Right renal cortex interstitium (tissue), 3 donors: ENCODE data around the gene KIAA1671. TPM values are rescaled to one million over a fixed set of nuclear protein-coding genes. Genes with fewer than 3 reads are reported as not detected.
"Not testable (repeated sequence)": the region's sequence is repeated elsewhere in the genome, so short reads cannot be mapped to it uniquely, and the experiment has no call there.

ENCODE experiments used
- DNase-seq, 3 donors: peaks; one replicate each; pipeline ENCODE4 v3.0.0-alpha.2; 2013; ENCODE audit warnings: low read depth in 3 of 3, low spot score in 2 of 3
- polyA plus RNA-seq, 3 donors: library from polyadenylated mRNA; unstranded; fragments of 120-200 nt; gene quantifications; one replicate each; pipeline ENCODE4 v1.2.1, GENCODE V29; 2013; ENCODE audit not compliant: insufficient read length in 3 of 3

The KIAA1671 gene
- polyA plus RNA-seq, 3 donors = 24.1 to 25.4 (median 24.8) TPM

DNA sequence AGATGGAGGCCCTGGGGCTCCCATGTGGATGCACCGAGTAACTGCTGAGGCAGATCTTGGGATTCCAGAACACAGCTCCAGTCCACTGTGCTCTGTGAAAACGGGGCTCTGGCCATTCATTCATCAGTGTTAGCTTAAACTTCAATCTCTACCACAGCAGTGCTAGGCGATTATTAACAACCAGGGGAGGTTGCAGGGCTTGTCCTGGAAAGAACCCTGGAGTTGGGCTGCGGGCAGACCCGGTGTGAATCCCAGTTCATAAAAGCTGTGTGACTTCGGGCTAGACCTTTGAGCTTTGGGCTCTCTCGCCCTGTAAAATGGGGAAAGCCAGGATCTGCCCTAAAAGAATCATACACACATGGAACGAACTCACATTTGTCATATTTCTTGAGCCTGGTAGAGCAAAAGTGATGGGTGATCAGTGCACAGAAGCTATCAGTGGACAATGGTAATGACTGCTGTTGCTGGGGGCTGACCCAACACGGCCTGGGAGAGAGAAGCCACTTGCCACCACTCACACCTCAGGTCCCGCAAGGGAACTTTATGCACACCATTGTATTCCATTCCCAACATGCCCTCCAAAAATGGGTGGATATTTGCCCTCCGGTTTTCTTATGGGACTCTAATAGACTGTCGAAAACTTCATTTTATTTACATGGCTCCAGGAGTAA is 231.6 kb downstream of the KIAA1671 start:
- DNase-seq = no peak

DNA sequence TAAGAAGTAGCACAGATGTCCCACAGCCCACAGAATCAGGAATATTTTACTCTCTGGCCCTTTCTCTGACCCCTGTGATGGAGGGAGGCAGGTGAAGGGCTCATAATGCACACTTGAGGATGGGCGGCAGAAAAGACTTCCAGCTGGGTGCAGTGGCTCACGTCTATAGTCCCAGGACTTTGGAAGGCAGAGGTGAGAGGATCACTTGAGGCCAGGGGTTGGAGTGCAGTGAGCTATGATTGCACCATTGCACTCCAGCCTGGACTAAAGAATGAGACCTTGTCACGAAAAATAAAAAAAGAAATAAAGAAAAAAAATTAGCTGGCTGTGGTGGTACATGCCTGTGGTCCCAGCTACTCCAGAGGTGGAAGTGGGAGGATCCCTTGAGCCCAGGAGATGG is 233.6 kb downstream of the KIAA1671 start:
- no peak for DNase-seq

DNA sequence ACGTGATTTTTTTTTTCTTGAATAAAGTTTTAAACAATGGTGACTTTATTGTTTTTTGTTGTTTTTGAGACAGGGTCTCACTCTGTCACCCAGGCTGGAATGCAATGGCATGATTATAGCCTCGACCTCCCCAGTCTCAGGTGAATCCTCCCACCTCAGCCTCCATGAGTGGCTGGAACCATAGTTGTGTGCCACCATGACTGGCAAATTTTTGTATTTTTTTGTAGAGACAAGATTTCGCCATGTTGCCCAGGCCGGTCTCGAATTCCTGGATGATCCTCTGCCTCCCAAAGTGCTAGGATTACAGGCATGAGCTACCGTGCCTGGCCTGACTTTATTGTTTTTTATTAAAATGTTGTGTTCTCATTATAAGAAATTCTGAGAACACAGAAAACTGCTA is 235.0 kb downstream of the KIAA1671 start:
- no peak for DNase-seq

DNA sequence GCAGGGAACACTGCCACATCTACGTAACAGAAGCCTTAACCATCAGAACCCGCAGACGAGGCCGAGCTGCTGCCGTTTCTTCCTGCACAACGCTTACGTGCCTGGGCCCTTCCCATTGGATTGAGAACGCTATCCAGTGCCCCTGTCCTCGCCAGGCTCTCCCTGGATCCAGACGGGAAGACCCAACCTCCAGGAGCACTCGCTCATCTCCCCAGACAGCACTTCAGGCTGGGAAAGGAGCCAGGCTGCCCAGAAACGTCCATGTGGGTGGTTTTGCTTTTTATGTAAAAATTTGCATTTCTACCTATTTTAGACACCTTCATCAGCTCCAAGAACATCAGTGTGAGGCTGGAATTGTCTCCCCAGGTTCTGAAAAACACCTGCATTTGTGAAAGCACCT is 239.9 kb downstream of the KIAA1671 start:
- no peak for DNase-seq

DNA sequence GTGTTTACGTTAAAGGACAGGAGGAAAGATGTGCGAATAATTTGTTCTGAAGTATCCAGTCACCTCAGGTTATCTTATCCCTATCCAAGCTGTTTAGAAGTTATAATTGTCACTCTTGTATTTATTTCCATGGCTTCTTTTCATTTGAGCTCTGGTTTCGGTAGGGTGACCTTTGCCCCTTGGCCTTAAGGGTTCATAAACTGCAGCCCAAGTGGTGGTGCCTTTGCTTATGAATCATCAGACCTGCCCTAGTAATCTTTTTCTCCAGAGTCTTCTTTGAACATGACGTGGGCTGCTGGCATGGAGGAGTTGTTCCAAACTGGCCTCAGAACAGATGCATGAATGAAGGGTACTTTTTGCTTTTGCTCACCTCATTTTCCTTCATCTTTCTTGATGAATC is 240.6 kb downstream of the KIAA1671 start:
- no peak for DNase-seq

DNA sequence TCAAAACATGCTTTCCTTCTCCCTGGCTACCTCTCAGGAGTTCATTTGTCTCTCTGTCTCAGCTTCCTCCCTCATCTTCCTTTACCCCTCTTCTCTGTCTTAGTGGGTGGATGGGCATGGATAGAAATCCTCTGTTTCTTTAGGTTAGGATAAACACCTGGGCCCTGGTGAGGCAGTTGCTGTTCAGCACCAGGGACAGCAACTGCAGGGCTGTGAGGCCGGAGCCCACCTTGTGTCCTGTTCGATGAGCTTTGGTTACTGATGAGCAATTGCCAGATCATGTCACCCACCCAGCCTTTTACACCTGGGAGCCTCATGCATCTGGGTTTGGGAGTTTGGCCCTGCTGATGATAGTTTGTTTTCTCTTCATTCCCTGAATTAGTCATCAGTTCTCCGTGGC is 241.0 kb downstream of the KIAA1671 start:
- no peak for DNase-seq

DNA sequence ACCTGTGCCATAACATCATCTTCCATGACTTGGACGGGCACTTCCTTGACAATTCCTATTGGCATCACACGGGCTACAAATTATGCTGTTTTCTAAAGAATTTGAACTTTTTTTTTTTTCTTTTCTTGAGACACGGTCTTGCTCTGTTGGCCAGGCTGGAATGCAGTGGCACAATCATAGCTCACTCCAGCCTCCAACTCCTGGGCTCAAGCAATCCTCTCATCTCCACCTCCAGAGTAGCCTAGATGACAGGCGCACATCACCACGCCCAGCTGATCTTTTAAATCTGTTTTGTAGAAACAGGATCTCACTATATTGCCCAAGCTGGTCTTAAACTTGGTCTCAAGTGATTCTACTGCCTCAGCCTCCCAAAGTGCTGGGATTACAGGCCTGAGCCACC is 243.8 kb downstream of the KIAA1671 start:
- no peak for DNase-seq

DNA sequence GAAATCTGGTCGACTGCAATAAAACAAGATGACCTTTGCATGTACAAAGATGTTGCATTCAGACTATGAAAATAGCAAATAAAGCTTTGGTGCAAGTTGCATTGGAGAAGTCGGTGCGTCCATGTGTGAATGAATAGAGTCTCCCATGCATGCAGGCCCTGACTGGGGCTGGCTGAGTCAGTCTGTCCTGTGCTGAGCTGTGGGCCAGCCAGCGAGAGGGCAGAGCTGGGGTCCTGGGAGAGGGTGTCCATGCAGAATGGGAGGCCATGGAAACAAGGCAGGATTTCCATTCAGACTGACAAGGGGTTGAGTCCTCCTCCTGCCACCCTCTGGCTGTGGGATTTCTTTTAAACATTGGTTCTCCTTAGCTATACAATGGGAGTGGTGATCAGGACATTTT is 244.8 kb downstream of the KIAA1671 start:
- DNase-seq = no peak

DNA sequence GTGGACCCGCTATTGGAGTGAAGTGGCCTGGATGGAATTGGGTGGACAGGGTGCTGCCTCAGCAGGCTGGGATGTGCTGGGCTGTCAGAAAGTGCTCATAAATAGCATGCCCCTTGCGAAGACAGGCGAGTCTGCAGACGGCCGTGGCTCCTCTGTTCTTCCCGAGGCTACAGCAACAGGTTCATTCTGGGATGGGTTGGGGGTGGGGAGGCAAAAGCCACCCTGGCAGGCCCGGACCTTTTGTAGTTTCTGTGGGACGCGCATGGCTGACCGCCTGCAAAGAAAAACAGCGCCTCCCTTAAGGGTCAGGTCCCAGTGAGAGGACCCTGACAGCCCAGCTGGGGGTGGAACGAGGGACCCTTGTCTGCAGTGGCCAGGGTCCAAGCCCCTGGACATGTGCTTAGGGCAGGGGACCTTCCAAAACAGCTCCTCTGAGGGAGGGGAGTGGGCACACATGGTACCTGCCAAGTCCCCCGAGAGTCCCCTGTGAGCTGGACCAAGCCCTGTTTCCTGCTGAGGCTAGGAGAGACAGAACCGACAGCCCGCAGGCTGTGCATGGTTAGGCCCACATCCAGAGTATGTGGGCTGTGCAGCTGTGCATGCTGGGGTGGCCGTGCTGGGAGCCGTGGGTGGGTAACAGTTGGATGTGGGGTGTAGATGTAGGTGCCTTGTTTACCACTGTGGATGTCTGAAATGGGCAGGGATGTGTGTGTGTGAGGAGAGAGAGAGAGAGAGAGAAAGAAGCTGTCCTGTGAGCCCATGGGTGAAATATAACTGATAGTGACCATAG is 247.4 kb downstream of the KIAA1671 start, which contains the start of gene CRYBB3:
Gene CRYBB3, plus strand, starts transcription at position 128 of the 790 bp plus-strand sequence. CDS start 1,539 bp downstream, outside the sequence.
- peak in 1 of 3 donors; percentile 38 for DNase-seq

DNA sequence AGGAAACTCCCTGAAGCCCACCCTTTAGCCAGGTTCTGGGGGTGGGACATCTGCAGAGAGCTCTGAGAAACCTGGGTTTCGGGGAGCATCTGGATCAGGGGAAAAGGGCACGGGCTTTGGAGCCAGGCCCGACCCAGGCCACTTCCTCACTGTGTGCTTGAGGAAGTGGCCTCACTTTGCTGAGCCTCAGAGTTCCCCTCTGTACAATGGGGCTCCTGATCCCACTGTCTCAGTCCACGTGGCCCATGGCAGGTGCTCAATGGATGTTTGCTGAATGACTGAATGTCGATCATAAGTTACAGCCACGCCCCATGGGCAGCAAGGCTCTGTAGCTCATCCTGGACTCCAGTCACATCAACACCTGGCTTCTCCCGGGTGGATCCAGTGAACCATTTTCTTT is 248.5 kb downstream of the KIAA1671 start:
- DNase-seq = no peak

DNA sequence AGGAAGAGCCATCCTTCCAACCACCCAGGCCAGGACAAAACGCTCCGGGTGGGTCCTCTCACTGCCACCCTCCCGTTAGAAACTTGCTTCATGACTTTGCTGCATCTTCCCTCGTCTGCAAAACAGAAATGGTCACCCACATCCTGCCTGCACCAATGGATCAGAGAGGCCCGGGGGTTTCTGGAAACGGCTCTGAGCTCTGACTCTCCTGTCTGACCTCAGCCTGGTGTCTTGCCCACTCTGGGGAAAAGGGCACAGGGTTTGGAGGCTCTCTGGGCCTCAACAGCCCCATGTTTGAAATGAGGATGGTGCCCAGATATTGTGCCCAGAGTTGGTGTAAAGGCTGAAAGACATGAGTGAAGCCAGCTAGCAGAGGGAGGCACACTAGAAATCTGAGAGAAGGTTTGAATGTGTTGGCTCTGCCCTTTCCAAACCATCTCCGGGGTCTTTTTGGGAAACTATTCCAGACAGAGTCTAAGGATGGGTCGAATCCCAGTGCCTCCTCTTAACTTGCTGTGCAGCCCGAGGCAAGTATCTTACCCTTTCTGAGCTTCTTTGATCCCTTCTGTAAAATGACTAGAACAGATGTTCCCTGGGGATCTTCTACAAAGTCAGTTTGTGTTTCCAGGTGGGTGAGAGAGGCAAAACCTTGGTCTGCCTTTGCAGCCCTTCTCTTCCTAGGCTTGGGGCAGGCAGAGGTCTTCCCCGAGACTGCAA is 249.2 kb downstream of the KIAA1671 start:
- DNase-seq = no peak

DNA sequence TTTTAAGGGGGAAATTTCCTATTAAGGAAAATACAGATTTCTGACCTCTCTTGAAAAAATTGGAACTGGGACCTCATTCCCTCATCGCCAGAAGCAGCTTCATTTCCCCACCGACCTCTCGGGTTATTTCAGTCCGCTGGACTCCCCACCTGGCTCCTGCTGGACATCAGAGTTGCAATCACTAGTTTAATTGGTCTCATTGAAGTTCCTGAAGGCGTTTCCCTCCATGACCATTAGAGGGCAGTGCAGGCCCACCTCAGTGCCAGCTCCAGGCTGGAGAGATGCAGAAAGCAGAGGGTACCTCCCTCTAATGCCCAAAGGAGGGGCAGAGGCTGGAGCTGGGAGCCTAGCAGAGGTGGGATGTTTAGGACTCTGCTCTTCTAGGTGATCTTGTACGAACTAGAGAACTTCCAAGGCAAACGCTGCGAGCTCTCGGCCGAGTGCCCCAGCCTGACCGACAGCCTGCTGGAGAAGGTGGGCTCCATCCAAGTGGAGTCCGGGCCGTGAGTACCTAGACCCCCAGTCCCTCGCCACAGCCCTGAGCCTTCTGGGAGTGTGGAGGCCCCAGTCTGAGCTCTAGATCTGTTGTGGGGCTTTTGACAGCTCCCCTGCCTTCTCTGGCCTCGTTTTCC is 249.9 kb downstream of the KIAA1671 start:
- peak in 1 of 3 donors; percentile 55 for DNase-seq

DNA sequence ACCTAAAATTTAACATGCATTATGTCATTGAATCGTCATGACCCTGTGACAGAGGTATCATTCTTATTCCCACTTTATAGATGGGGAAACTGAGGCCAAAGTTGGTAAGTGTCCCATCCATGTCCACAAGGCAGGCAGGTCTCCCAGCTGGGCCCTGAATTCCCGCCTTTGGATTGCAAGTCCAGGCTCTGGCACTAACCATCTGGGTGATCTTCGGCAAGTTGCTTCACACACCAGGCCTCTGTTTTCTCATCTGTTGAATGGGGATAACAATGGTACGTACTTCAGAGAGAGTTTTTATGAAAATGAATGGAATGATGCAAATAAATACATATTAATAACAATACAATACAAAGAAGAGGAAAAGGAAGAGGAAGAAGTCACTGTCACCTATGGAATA is 250.6 kb downstream of the KIAA1671 start:
- DNase-seq = no peak

DNA sequence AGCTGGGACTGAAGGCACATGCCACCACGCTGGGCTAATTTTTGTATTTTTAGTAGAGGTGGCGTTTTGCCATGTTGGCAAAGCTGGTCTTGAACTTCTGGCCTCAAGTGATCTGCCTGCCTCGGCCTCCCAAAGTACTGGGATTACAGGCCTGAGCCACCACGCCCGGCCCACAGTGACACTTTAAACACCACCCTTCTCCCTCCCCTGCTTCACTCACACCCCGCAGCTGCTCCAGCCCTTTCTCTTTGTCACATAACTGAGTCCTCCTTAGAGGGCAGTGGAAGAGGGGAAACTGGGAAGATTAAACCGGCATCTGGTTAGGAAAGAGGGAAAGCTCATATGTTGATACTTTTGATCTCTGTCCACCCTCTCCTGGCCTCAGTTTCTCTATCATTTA is 252.0 kb downstream of the KIAA1671 start:
- not testable (repeated sequence) for DNase-seq

DNA sequence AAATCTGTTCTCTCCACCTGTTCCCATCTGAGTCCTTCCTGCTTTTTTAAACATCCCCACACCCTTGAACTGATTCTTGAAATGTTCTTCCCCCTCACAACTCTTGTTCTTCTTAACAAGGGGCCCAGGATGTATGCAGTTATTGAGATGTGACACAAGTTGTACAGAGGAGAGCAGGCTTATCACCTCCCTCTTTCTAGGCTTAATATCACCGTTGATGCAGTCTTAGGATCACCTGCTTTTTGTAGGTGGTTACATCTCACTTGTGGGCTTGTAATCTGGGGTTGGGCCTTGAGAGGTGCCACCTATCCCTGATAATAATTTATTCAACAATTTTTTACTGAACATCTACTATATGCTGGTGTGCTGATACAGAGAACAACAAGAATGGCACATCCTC is 253.3 kb downstream of the KIAA1671 start:
- no peak for DNase-seq

DNA sequence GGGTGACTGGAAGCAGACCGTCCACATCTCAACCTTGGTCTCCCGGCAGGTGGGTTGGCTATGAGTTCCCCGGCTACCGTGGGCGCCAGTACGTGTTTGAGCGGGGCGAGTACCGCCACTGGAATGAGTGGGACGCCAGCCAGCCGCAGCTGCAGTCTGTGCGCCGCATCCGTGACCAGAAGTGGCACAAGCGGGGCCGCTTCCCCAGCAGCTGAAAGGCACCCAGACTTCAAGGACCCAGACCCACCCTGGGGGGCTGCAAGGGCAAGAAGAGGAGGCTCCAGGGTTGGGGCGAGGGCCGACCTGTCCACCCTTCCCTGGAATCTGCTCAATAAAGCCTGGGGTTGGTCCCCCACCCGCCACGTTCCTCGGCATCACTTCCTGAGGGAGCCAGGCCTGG is 254.5 kb downstream of the KIAA1671 start:
- DNase-seq = no peak

DNA sequence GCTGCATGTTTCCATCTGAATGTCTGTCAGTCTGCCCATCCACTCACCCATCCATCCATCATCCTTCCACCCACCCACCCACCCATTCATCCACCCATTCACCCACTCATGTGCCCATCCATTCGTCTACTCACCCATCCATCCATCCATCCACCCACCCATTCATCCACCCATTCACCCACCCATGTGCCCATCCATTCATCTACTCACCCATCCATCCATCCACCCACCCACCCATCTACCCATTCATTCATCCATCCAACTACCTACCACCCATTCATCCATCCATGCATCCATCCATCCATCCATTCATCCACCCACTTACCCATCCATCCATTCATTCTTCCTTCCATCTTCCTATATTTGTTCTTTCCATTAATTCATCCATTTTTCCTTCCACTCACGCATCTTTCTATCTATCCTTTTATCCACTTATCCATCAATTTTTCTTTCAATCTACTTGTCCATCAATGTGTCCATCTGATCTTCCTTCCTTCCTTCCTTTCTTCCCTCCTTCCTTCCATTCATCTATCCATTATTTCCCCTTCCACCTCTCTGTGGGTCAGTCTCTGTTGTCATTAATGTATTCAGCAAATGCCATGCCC is 255.1 kb downstream of the KIAA1671 start:
- DNase-seq = no peak

DNA sequence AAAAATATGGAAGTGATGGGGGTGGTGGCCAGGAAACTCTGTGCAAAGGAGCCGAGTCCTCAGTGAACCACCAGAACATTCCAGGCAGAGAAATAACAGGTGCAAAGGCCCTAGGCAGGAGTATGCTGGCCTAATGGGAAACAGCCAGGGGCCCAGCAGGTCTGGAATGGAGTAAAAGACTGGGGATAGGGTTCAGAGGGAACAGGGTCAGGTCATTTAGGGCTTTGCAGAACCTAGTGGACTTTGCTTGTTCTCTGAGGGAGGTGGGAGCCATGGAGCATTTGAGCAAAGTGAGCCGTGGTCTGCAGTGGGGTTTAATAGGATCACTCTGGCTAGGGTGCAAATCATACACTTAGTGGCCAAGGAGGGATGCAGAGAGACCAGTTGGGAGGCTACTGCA is 255.8 kb downstream of the KIAA1671 start:
- no peak for DNase-seq

DNA sequence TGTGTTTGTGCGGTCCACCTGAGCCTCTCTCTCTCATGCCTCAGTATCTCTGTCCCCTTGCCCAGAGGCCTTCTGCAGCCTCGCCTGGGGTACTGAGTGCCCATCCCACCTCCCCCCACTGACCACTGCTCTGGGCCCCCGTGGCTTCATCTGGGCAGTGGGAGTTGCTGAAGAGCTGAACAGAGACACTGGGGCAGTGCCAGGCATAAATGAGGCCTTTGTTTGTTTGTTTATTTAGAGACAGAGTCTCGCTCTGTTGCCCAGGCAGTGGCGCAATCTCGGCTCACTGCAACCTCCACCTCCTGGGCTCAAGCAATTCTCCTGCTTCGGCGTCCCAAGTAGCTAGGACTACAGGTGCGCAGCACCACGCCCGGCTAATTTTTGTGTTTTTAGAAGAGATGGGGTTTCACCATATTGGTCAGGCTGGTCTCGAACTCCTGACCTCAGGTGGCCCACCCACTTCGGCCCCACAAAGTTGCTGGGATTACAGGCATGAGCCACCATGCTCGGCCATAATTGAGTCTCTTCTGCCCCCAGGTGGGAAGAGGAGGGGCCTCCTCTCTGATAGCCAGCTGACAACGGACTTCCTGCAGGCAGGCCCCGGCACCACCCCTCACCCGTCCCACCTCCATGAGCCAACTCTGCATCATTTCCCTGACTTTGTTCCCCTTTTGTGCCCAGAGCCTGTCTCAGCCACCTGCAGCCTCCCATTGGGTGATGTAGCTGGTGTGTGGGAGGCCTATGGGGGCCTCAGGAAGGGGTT is 256.4 kb downstream of the KIAA1671 start:
- DNase-seq = no peak

DNA sequence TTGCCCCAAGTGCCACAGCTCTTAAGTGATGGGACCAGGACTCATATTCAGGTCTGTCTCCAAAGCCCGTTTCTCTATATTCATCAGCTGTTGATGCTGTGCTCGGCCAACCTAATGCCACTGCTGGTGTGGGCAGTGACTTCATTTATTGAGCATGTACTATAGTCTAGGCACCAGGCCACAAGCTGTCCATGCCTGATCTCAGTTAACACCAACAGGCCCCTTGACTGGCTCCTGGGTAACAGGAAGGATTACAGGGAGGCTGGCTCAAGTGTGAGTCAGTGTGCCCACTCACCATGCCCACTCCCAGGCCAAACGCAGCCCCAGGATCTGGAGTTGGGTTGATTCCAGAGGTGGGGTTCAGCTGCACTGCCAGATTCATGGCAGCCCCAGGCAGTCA is 258.3 kb downstream of the KIAA1671 start:
- DNase-seq = no peak
